Liver (tissue), 9 donors: ENCODE results near the gene BAG5. TPM values are rescaled to one million over a fixed set of nuclear protein-coding genes. Genes with fewer than 3 reads are reported as not detected.

Experiments
- DNase-seq: peaks from one replicate; pipeline ENCODE4 v3.0.0-alpha.2; 2017; ENCODE audit warnings: low spot score
- H3K27ac ChIP-seq, 2 donors: one replicate each; pipeline ENCODE4 v1.7.0; 2013; ENCODE audit warnings: inconsistent platforms in 2 of 2, low read length in 2 of 2, control low read depth in 1 of 2, low read depth in 1 of 2, mild to moderate bottlenecking in 1 of 2
- H3K27me3 ChIP-seq, 4 donors: one replicate each; pipeline versions ENCODE4 v1.6.1 to v1.7.0; 2013; ENCODE audit warnings: low read length in 3 of 4, inconsistent platforms in 1 of 4, mild to moderate bottlenecking in 1 of 4, moderate library complexity in 1 of 4; ENCODE audit not compliant: control insufficient read depth in 4 of 4, insufficient read depth in 4 of 4
- H3K36me3 ChIP-seq, 4 donors: one replicate each; pipeline versions ENCODE4 v1.6.1 to v1.7.0; 2013; ENCODE audit warnings: low read length in 3 of 4, mild to moderate bottlenecking in 3 of 4, low read depth in 1 of 4, moderate library complexity in 1 of 4; ENCODE audit not compliant: control insufficient read depth in 4 of 4, insufficient read depth in 3 of 4
- H3K4me1 ChIP-seq, 4 donors: one replicate each; pipeline versions ENCODE4 v1.6.1 to v1.7.0; 2013; ENCODE audit warnings: low read length in 3 of 4, mild to moderate bottlenecking in 3 of 4, moderate library complexity in 1 of 4; ENCODE audit not compliant: control insufficient read depth in 4 of 4, insufficient read depth in 4 of 4
- H3K4me3 ChIP-seq, 3 donors: one replicate each; pipeline versions ENCODE4 v1.6.1 to v1.7.0; 2013; ENCODE audit warnings: low read length in 3 of 3, control low read depth in 1 of 3, low read depth in 1 of 3, mild to moderate bottlenecking in 1 of 3
- H3K9ac ChIP-seq, 2 donors: one replicate each; pipeline ENCODE4 v1.7.0; 2013; ENCODE audit warnings: low read length in 2 of 2, mild to moderate bottlenecking in 2 of 2, moderate library complexity in 2 of 2, control low read depth in 1 of 2, low read depth in 1 of 2
- H3K9me3 ChIP-seq, 4 donors: one replicate each; pipeline versions ENCODE4 v1.6.1 to v1.7.0; 2013; ENCODE audit warnings: low read length in 3 of 4; ENCODE audit not compliant: control insufficient read depth in 4 of 4
- EGR1 ChIP-seq, 2 donors: IDR thresholded peaks; 2 replicates each; pipeline ENCODE4 v1.6.1; 2016 to 2018; ENCODE audit warnings: antibody characterized with exemption in 2 of 2, low read depth in 2 of 2
- FOXA1 ChIP-seq: IDR thresholded peaks from 2 replicates; pipeline ENCODE4 v1.6.1; 2016; ENCODE audit warnings: antibody characterized with exemption
- FOXA2 ChIP-seq: IDR thresholded peaks from 2 replicates; pipeline ENCODE4 v1.6.1; 2016; ENCODE audit warnings: antibody characterized with exemption
- GABPA ChIP-seq, 2 donors: IDR thresholded peaks in 1 of 2; conservative IDR thresholded peaks in 1 of 2; 2 replicates each; pipeline ENCODE4 v1.6.1; 2016; ENCODE audit warnings: antibody characterized with exemption in 2 of 2, mild to moderate bottlenecking in 1 of 2, moderate library complexity in 1 of 2
- HNF4A ChIP-seq, 2 donors: conservative IDR thresholded peaks; 2 replicates each; pipeline ENCODE4 v1.6.1; 2016; ENCODE audit warnings: antibody characterized with exemption in 2 of 2, mild to moderate bottlenecking in 2 of 2
- HNF4G ChIP-seq: IDR thresholded peaks from 2 replicates; pipeline ENCODE4 v1.6.1; 2016; ENCODE audit warnings: antibody characterized with exemption
- JUND ChIP-seq, 2 donors: IDR thresholded peaks; 2 replicates each; pipeline ENCODE4 v1.6.1; 2016; ENCODE audit warnings: antibody characterized with exemption in 2 of 2
- NR2F2 ChIP-seq: IDR thresholded peaks from 2 replicates; pipeline ENCODE4 v1.6.1; 2016; ENCODE audit warnings: antibody characterized with exemption
- RAD21 ChIP-seq, 2 donors: IDR thresholded peaks; 2 replicates each; pipeline ENCODE4 v1.6.1; 2016; ENCODE audit warnings: antibody characterized with exemption in 2 of 2, mild to moderate bottlenecking in 2 of 2
- RXRA ChIP-seq, 2 donors: IDR thresholded peaks; 2 replicates each; pipeline ENCODE4 v1.6.1; 2017 to 2018; ENCODE audit warnings: antibody characterized with exemption in 2 of 2, mild to moderate bottlenecking in 1 of 2
- SP1 ChIP-seq: IDR thresholded peaks from 2 replicates; pipeline ENCODE4 v1.6.1; 2018; ENCODE audit warnings: antibody characterized with exemption, mild to moderate bottlenecking
- TAF1 ChIP-seq: conservative IDR thresholded peaks from 2 replicates; pipeline ENCODE4 v1.6.1; 2016; ENCODE audit warnings: antibody characterized with exemption, mild to moderate bottlenecking
- YY1 ChIP-seq: IDR thresholded peaks from 2 replicates; pipeline ENCODE4 v1.6.1; 2016; ENCODE audit warnings: antibody characterized with exemption, mild to moderate bottlenecking
- WGBS: extraction: QIAGEN DNeasy Blood & Tissue Kit; methylation state at CpG from one replicate; pipeline ENCODE4 v1.1.7; 2013; 5-methylcytosine and 5-hydroxymethylcytosine counted together
- polyA plus RNA-seq, 2 donors: library from polyadenylated mRNA; stranded (reverse) in 1 of 2; unstranded in 1 of 2; fragments of 200-250 nt in 1 of 2; fragments of >200 nt in 1 of 2; fragmentation: Nextera tagmentation in 1 of 2; extraction: Ambion mirVana in 1 of 2; gene quantifications; one replicate each; pipeline versions ENCODE4 v1.2.1 to v1.2.3, GENCODE V29; 2013 to 2015
- total RNA-seq, 2 donors: library from RNA; depleted of rRNA; stranded (reverse); fragments of >200 nt; gene quantifications; one replicate each; pipeline ENCODE4 v1.2.3, GENCODE V29; 2014
- TF ChIP-seq, protein P1 (sequence below): IDR thresholded peaks from 2 replicates; pipeline ENCODE4 v1.6.1; 2016; ENCODE audit warnings: antibody characterized with exemption
- TF ChIP-seq, protein P2 (sequence below): IDR thresholded peaks from 2 replicates; pipeline ENCODE4 v1.6.1; 2016; ENCODE audit warnings: antibody characterized with exemption
- TF ChIP-seq, protein P3 (sequence below): IDR thresholded peaks from 2 replicates; pipeline ENCODE4 v1.6.1; 2016; ENCODE audit warnings: antibody characterized with exemption
- donor health status: healthy.
- donor health status: healthy.
- donor health status: healthy.
- donor health status: healthy.
- donor health status: healthy.

Gene BAG5
- total and polyA plus RNA-seq, 4 donors, result 5.4 to 12.5 (median 8.8) TPM

DNA sequence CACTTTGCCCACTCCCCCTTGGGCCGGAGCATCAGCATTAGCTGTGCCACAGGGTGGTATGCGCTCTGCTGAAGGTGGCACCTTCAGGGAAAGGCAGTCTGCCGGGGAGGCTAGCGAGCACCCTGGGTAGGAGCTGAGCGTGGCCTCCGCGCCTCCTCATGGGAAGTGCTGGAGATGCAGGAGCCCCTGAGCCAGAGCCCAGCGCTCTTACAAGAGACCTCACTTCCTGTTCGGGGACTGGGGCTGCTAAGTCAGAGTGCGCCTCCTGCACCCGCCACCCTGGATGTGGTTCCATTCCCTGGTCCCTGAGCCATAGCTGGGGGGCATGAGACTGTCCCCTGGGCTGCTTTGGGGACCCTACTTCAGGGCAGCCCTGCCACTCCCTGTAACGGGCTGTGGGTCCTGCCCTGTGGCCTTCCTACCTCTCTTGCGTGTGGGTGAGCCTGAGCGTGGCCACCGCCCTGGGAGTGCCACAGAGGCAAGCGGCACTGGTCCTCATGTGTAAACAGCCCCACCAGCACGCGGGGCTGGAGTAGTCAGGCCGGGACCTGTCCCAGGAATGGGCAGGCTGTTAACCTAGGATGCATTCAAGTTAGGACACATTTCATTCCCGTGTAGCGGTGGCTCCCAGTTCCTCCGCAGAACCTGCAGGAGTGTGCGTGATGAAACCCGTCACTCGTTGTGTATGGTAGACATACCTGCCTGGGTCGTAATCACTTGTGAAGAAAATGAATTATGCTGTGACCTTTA is 19.7 kb upstream of the BAG5 start:
- Histone ChIP-seq H3K27ac (no peak overlapping the region), H3K4me3 (no peak overlapping the region), H3K4me1 (peaks cover 5 to 11% (median 9%) of the 10 kb centered on the region in 4 donors), H3K27me3 (no peaks in the 10 kb centered on the region), H3K36me3 (peaks cover 0 to 9% (median 5%) of the 10 kb centered on the region in 4 donors), H3K9ac (no peak overlapping the region), H3K9me3 (no peaks in the 10 kb centered on the region)
- 92% methylated on average over 26 of the region's 26 CpGs for WGBS
- DNase-seq, result no peak
- no peak for TF ChIP-seq NR2F2
- TF ChIP-seq, protein P1, sequence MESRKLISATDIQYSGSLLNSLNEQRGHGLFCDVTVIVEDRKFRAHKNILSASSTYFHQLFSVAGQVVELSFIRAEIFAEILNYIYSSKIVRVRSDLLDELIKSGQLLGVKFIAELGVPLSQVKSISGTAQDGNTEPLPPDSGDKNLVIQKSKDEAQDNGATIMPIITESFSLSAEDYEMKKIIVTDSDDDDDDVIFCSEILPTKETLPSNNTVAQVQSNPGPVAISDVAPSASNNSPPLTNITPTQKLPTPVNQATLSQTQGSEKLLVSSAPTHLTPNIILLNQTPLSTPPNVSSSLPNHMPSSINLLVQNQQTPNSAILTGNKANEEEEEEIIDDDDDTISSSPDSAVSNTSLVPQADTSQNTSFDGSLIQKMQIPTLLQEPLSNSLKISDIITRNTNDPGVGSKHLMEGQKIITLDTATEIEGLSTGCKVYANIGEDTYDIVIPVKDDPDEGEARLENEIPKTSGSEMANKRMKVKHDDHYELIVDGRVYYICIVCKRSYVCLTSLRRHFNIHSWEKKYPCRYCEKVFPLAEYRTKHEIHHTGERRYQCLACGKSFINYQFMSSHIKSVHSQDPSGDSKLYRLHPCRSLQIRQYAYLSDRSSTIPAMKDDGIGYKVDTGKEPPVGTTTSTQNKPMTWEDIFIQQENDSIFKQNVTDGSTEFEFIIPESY, result no peak
- TF ChIP-seq, protein P2, sequence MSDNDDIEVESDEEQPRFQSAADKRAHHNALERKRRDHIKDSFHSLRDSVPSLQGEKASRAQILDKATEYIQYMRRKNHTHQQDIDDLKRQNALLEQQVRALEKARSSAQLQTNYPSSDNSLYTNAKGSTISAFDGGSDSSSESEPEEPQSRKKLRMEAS, result no peak
- no peak for TF ChIP-seq TAF1
- no peak for TF ChIP-seq HNF4A (conservative IDR thresholded peaks at IDR 0.05)
- TF ChIP-seq EGR1 (IDR thresholded peaks at IDR 0.05; ENCODE audit: low read depth in 2 of 2), result no peak
- TF ChIP-seq SP1, result no peak
- TF ChIP-seq RAD21 (IDR thresholded peaks at IDR 0.05), result no peak
- no peak for TF ChIP-seq YY1
- no peak for TF ChIP-seq HNF4G
- TF ChIP-seq, protein P3, sequence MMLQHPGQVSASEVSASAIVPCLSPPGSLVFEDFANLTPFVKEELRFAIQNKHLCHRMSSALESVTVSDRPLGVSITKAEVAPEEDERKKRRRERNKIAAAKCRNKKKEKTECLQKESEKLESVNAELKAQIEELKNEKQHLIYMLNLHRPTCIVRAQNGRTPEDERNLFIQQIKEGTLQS, result no peak
- TF ChIP-seq GABPA (IDR thresholded peaks at IDR 0.05 in 1 of 2, conservative IDR thresholded peaks at IDR 0.05 in 1 of 2), result no peak
- TF ChIP-seq FOXA1, result no peak

DNA sequence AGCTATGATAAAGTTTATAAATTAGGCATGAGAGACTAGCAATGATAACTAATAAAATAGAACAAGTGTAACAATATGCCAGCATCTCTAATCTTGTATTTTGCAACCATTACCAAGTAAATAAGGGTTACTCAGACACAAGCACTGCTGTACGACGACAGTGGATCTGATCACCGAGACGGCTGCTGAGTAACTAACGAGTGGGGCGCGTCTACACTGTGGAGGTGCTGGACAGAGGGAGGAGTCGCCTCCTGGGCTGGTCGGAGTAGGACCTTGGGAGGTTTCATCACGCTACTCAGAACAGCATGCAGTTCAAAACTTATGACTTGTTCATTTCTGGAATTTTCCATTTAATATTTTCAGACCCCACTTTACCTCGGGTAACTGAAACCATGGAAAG is 18.7 kb upstream of the BAG5 start:
- TF ChIP-seq HNF4G (no peak), JUND (IDR thresholded peaks at IDR 0.05) (no peak), TAF1 (no peak), FOXA2 (no peak), SP1 (no peak), GABPA (IDR thresholded peaks at IDR 0.05 in 1 of 2, conservative IDR thresholded peaks at IDR 0.05 in 1 of 2) (no peak), RXRA (IDR thresholded peaks at IDR 0.05) (no peak), EGR1 (IDR thresholded peaks at IDR 0.05; ENCODE audit: low read depth in 2 of 2) (no peak)
- TF ChIP-seq, protein P1, result no peak
- TF ChIP-seq, protein P2, result no peak
- peaks cover 0 to 9% (median 5%) of the 10 kb centered on the region in 4 donors for H3K36me3 ChIP-seq
- H3K9me3 ChIP-seq, result no peaks in the 10 kb centered on the region
- WGBS, result 97% methylated on average over 11 of the region's 11 CpGs
- no peaks in the 10 kb centered on the region for H3K27me3 ChIP-seq
- DNase-seq, result no peak
- H3K27ac ChIP-seq, result no peak overlapping the region
- peaks cover 7 to 21% (median 18%) of the 10 kb centered on the region in 4 donors for H3K4me1 ChIP-seq
- no peak overlapping the region for H3K9ac ChIP-seq
- no peak overlapping the region for H3K4me3 ChIP-seq
